Stimulated activated CD4-positive, alpha-beta T cell treated with anti-CD3 and anti-CD28 coated beads, Interleukin-4, amount 100 ng/mL, for 1 hour (primary cell): Measurements from ENCODE around the gene EFNA4.
"Not testable (repeated sequence)": the region's sequence is repeated elsewhere in the genome, so short reads cannot be mapped to it uniquely, and the experiment has no call there.

Experiments used
- DNase-seq: peaks from one replicate; pipeline ENCODE4 v3.0.0-alpha.2; 2020

Gene EFNA4

GRCh38 chr1:155091071-155092051 lies 27.8 kb downstream of the EFNA4 start:
- peak; percentile 83 for DNase-seq

DNA sequence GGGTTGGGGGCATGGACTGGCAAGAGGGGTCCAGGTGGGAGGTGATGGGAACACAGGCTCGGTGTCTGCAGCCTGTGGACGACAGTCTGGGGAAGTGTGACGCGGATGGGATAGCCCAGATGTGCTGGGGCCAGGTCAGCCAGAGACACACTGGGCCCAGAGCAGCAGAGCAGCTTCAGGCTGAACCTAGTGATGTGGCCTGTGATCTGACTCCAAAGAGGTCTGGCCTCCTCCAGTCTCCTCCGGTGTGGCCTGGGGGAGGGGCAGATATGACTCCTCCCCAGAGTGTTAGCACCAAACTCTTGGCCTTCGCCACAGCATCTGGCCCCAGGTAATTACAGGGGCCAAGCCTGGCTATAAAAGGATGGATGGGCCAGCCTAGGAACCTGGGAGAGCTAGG lies 28.6 kb downstream of the EFNA4 start:
- DNase-seq = no peak

GRCh38 chr1:155092641-155093040 lies 29.1 kb downstream of the EFNA4 start:
- DNase-seq = no peak

DNA sequence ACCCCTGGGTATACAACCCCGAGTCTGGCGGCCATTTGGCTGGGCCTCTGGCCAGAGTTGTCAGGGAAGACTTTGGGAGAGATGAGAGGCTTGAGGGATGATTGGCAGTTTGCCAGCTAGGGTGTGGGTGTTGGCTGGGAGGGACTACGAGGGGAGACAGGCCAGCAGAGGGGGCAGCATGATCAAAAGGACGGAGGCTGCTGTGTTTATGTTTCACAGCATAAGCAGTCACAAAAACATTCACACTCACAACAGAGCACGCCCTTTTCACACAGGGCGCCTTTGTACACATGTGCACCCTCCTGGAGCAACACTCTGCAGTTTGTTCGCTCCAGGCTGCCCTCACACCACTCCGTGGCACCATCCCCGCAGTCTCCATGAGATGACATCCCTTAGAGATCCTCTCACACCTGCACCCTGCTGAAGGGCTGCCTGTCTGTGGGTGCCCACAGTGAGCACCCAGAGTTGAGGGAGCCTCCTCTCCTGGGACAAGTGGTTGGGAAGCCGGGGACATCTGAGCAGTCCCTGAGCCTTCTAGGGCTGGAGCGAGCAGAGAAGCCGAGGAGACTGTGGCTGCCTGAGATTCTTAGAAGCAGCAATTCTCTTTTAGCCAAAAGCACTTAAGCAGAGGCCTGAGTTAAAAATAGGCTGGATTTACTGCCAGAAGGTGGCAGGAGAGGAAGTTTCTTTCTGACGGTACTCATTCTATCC lies 30.5 kb downstream of the EFNA4 start:
- no peak for DNase-seq

GRCh38 chr1:155094622-155094948 lies 31.0 kb downstream of the EFNA4 start:
- no peak for DNase-seq

GRCh38 chr1:155099331-155099730 lies 35.8 kb downstream of the EFNA4 start:
- DNase-seq = no peak

DNA sequence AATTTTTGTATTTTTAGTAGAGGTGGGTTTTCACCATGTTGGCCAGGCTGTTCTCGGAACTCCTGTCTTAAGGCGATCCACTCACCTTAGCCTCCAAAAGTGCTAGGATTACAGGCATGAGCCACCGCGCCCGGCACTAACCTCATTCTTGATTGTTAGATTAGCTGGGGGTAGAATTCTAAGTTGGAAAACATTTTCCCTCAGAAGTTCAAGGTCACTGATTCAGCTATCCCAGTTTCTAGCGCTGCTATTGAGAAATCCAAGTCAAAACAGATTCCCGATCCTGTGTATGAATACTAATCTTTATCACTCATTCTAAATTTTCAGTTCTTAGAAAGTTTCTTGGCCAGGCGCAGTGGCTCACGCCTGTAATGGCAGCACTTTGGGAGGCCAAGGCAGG lies 39.8 kb downstream of the EFNA4 start:
- DNase-seq = no peak

DNA sequence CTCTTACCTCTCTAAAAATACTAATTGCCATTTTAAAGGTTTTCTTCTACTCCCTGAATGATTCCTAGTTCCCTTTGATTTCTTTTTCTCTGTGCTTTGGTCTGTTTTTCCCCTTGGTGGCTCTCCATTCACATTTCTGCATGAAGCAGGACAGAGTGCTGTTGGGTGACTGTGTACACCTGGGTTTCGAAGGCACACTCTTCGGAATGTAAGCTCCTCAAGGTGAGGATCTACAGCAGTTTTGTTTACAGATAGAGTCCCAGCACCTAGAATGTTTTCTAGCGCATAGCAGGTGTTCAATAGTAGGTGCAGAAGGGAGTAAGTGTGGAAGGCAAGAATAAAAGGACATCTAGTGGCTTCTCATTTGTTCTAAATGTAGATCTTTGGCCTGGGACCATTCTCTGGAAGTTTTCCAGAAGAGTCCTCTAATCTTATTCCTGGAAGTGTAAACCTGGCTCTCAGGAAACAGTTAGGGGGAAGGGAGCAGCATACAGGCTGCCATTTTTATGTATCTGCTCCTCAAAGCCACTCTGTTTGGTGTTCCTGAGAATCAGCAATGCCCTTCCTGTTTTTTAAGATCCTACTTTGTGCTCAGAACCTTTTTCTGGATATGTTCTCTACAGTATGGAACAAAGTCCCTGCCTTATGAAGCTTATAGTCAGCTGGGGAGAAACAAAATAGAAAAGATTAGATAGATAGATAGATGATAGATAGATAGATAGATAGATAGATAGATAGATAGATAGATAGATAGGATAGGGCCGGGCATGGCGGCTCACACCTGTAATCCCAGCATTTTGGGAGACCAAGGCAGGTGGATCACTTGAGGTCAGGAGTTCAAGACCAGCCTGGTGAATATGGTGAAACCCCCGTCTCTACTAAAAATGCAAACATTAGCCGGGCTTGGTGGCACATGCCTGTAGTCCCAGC lies 41.3 kb downstream of the EFNA4 start:
- no peak for DNase-seq

DNA sequence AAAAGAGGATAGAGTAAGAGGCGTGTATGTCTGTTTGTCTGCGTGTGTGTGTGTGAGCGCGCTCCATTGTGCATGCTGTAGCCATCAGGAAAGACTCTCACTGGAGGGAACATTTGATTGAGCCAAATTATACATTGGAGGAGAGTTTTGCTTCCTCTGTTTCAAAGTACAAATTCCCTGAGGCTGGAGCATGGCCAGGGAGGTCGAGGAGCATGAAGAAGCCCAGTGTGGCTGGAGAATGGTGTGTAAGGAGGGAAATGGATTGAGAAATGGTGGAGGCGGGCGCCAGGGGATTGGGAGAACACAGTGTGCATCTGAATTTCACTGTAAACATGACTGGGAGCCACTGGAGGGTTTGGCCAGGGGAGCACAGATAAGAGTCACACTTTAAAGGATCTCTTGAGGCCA lies 42.1 kb downstream of the EFNA4 start:
- DNase-seq = no peak

- no peak for DNase-seq
Observed at GRCh38 chr1:155106862-155107261, 43.3 kb downstream of the EFNA4 start.

- DNase-seq = no peak
Observed at GRCh38 chr1:155107309-155108264, 44.0 kb downstream of the EFNA4 start.

- no peak for DNase-seq
Observed at GRCh38 chr1:155108296-155108695, 44.8 kb downstream of the EFNA4 start.

DNA sequence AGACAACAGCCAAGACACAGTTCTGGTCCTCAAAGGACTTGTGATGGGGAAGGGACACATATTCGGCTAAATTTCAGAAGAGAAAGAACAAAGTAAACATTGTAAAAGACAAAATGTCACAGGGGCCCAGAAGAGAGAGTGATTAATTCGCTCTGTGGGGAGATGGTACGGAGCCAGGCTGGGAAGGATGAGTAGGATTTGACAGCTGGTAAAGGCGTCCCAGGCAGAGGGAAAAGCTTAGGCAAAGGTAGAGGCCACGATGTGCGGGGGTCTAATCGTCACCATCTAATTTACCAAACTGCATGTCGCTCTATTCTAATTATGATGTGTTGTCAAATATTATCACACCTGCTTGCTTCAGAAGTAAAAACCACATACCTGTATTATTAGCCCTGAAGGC lies 46.8 kb downstream of the EFNA4 start:
- no peak for DNase-seq

- DNase-seq = no peak
Observed at GRCh38 chr1:155110826-155111225, 47.3 kb downstream of the EFNA4 start.

DNA sequence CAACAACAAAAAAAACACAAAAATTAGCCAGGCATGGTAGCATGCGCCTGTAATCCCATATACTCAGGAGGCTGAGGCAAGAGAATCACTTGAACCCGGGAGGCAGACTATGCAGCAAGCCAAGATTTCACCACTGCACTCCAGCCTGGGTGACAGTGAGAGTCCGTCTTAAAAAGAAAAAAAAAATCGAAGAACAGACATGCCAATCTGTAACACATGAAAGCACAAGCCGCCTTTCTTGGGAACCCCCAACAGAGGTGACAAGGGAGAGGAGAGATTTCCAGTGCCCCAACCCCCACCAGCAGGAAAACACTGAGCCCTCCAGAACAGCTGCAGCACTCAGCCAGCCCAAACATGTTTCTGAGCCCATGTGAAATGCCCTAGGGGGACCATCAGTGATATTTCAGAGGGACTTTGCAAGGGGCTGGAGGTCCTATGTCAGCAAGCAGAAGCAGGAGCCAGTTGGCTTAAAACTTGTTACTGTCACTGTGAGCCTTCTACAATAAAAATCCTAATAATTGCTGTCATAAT lies 50.0 kb downstream of the EFNA4 start:
- DNase-seq = no peak

DNA sequence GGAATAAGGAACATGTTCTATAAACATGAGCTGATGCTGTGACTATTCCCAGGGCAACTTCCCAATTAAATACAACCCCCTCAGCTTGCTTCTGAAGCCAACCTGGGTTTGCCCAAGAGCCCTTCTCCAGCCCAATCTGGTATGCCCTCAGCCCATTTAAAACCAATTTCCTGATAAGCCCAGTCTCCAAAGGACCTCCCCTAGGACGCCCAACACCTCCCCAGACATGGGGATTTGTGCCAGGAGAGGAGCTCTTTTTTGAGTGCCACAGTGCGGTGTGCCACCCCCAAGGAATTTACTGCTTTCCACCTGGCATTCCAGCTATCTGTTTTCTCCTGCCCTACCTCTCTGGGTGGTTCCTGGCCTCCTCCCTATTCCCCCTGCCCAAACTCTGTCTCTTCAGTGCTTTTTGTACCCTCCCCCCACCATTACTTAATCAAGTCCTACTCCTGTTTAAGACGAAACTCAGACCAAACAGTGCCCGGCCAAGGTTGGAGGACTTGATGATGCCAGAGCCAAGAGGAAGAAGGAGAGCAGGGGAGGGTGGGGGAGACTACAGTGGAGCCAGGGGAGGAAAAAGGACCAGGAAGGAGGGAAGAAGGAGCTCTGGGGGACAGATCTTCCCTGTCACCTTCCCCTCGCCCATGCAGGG lies 52.7 kb downstream of the EFNA4 start:
- no peak for DNase-seq

DNA sequence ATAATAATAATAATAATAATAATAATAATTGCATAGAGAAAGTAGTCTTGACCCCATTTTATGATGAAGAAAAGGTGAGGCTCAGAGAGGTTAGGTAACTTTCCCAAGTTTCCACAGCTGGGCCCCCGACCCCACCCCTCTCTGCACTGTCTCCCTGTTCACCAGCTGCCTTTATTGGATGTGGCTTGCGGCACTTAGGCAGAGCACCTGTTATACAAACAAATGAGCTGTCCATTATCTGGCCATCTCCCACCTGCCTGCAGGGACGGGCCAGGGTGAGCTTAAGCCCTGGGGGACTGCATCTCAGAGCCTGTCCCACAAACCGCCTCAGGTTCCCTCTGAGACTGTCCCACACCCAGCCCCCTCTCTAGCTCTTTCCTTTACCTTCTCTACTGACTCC lies 54.1 kb downstream of the EFNA4 start:
- DNase-seq = no peak

GRCh38 chr1:155118090-155118489 lies 54.5 kb downstream of the EFNA4 start:
- DNase-seq = not testable (repeated sequence)
